MCF 10A (cell line): ENCODE measurements around the gene RRBP1. TPM values are rescaled to one million over a fixed set of nuclear protein-coding genes. Genes with fewer than 3 reads are reported as not detected.
"Not testable (repeated sequence)": the region's sequence is repeated elsewhere in the genome, so short reads cannot be mapped to it uniquely, and the experiment has no call there.

Experiments used
- BruUV-seq: library from RNA; stranded (reverse); fragments of 400-500 nt; replicated peaks from 2 replicates; lab custom pipeline; 2021; lab: Mats Ljungman, UMichigan
- CTCF ChIA-PET: fragments of 300-600 bp; sonication (Branson Sonifier 250); formaldehyde crosslinking; extraction: SDS; loops from one replicate; lab custom pipeline; 2021; ENCODE audit warnings: antibody characterized with exemption, inconsistent platforms; lab: Yijun Ruan, JAX
- POLR2A ChIA-PET: fragments of 300-600, 350-650 bp; sonication (Branson Sonifier 250); formaldehyde crosslinking; extraction: SDS; loops from one replicate; lab custom pipeline; 2020; ENCODE audit warnings: antibody characterized with exemption, inconsistent platforms; lab: Yijun Ruan, JAX
- DNase-seq: peaks from one replicate; pipeline ENCODE4 v3.0.0-alpha.2; 2018; ENCODE audit not compliant: unreplicated experiment
- H3K27ac Mint-ChIP-seq: one replicate; pipeline ENCODE4 v1.8.0; 2022; ENCODE audit warnings: mild to moderate bottlenecking, low read depth, mixed read lengths; ENCODE audit not compliant: unreplicated experiment
- H3K27me3 Mint-ChIP-seq: one replicate; pipeline ENCODE4 v1.8.0; 2022; ENCODE audit warnings: mixed read lengths; ENCODE audit not compliant: insufficient read depth, unreplicated experiment
- H3K36me3 Mint-ChIP-seq: one replicate; pipeline ENCODE4 v1.8.0; 2022; ENCODE audit warnings: mild to moderate bottlenecking, moderate library complexity, mixed read lengths; ENCODE audit not compliant: insufficient read depth, unreplicated experiment
- H3K4me1 Mint-ChIP-seq: one replicate; pipeline ENCODE4 v1.8.0; 2022; ENCODE audit warnings: mixed read lengths; ENCODE audit not compliant: insufficient read depth, unreplicated experiment
- H3K4me3 Mint-ChIP-seq: one replicate; pipeline ENCODE4 v1.8.0; 2022; ENCODE audit warnings: mild to moderate bottlenecking, moderate library complexity, mixed read lengths; ENCODE audit not compliant: unreplicated experiment
- H3K9me3 Mint-ChIP-seq: one replicate; pipeline ENCODE4 v1.8.0; 2022; ENCODE audit warnings: mixed read lengths; ENCODE audit not compliant: unreplicated experiment
- CTCF ChIP-seq: fragments of 200-600 bp; IDR thresholded peaks from one replicate; pipeline ENCODE4 v1.8.0; 2022; ENCODE audit warnings: antibody characterized with exemption, mild to moderate bottlenecking; ENCODE audit not compliant: unreplicated experiment
- intact Hi-C: fragments of 100-400 bp; cut with micrococcal nuclease; formaldehyde crosslinking; loops from 2 replicates; pipeline ENCODE4 v1.14.1; 2022
- total RNA-seq: library from RNA; stranded (reverse); gene quantifications from 2 replicates; pipeline ENCODE4 v1.2.3, GENCODE V29; 2022

The RRBP1 gene
- total RNA-seq, 1 experiment from 2014 or later: 203 TPM

- no peaks in the 10 kb centered on the region for H3K9me3 Mint-ChIP-seq
- H3K27me3 Mint-ChIP-seq: no peaks in the 10 kb centered on the region
- no peaks in the 10 kb centered on the region for H3K36me3 Mint-ChIP-seq
- ChIA-PET CTCF (interaction anchor here (0.6 to 1.1 kb wide), 2 partner anchors 15 to 29 kb away, joined by 3 to 4 read pairs; no protein-coding TSS in a partner anchor), POLR2A (interaction anchor here (0.6 kb wide), 1 partner anchor 155 kb away, joined by 3 read pairs; no protein-coding TSS in a partner anchor)
- no peak for TF ChIP-seq CTCF
- no peak overlapping the region for H3K4me3 Mint-ChIP-seq
- intact Hi-C loops: no loop called here
- no peaks in the 10 kb centered on the region for H3K4me1 Mint-ChIP-seq
- H3K27ac Mint-ChIP-seq: no peak overlapping the region
- DNase-seq: no peak
- no TSS peak for BruUV-seq
Measured at GRCh38 chr20:17709361-17710293, 27.6 kb upstream of the RRBP1 start.

GRCh38 chr20:17708675-17709360 is 26.8 kb upstream of the RRBP1 start:
- Mint-ChIP-seq H3K4me3 (no peak overlapping the region), H3K27ac (no peak overlapping the region), H3K9me3 (no peaks in the 10 kb centered on the region), H3K36me3 (no peaks in the 10 kb centered on the region), H3K4me1 (no peaks in the 10 kb centered on the region), H3K27me3 (no peaks in the 10 kb centered on the region)
- CTCF ChIA-PET: interaction anchor here (0.5 to 1.0 kb wide), 2 partner anchors 28 to 38 kb away, joined by 3 read pairs; no protein-coding TSS in a partner anchor
- intact Hi-C loops: no loop called here
- DNase-seq: no peak
- TF ChIP-seq CTCF: no peak
- POLR2A ChIA-PET: interaction anchor here (0.6 to 0.7 kb wide), 2 partner anchors 25 to 155 kb away, joined by 3 to 4 read pairs; no protein-coding TSS in a partner anchor
- BruUV-seq: no TSS peak

GRCh38 chr20:17707951-17708350 is 25.9 kb upstream of the RRBP1 start:
- H3K36me3 Mint-ChIP-seq, POLR2A ChIA-PET: not testable (repeated sequence)

DNA sequence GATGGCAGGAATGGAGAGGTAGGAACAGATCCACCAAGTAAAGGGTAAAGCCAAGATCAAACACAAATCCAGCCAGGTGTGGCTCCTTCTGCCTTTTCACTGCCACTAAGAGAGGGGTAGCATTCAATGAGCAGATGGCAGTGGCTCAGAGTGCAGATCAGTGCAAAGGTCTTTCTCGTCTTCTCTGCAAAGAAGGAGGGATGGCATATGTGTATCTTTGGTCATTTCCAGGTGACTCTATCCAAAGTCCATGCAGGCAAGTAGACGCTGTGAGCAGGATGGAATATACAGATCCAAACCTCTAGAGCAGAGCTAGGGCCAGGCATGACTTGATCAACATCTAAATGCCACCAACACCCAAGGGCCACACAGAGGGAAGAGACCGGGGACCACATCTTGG is 24.6 kb upstream of the RRBP1 start:
- Mint-ChIP-seq H3K36me3 (no peaks in the 10 kb centered on the region), H3K4me1 (no peaks in the 10 kb centered on the region), H3K27me3 (no peaks in the 10 kb centered on the region), H3K27ac (no peak overlapping the region), H3K4me3 (no peak overlapping the region), H3K9me3 (no peaks in the 10 kb centered on the region)
- no TSS peak for BruUV-seq
- ChIA-PET CTCF (interaction anchor here (0.6 to 0.7 kb wide), 2 partner anchors 9 to 1838 kb away, joined by 3 read pairs; no protein-coding TSS in a partner anchor), POLR2A (no interaction called here)
- intact Hi-C loops: no loop called here
- TF ChIP-seq CTCF: no peak
- DNase-seq: no peak

More at GRCh38 chr20:17707951-17708350, 25.9 kb upstream of the RRBP1 start:
- H3K27ac Mint-ChIP-seq, H3K27me3 Mint-ChIP-seq, BruUV-seq, intact Hi-C loops, H3K4me1 Mint-ChIP-seq, H3K9me3 Mint-ChIP-seq, DNase-seq, H3K4me3 Mint-ChIP-seq: not testable (repeated sequence)
- CTCF ChIA-PET: interaction anchor here (0.6 to 1.0 kb wide), 4 partner anchors 27 to 229 kb away, joined by 3 read pairs; no protein-coding TSS in a partner anchor
